Measurements from ENCODE around the gene HUS1.

HUS1 gene

DNA sequence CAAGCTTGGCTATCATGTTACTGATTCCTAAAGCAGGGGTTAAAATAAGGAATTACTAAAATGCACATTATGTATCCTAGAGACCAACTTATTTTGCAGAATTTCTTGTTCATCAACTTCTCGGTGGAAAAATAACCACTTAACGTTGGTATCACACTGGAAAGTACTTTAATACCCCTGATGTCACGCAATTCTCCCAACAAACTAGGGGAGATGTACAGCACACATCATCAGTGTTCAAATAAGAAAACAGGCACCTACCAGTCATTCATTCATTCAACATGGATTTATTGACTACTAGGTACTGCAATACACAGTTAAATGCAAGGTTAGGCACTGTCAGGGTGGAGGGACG is 648 bp downstream of the HUS1 start:
- DNase-seq = no peak

DNA sequence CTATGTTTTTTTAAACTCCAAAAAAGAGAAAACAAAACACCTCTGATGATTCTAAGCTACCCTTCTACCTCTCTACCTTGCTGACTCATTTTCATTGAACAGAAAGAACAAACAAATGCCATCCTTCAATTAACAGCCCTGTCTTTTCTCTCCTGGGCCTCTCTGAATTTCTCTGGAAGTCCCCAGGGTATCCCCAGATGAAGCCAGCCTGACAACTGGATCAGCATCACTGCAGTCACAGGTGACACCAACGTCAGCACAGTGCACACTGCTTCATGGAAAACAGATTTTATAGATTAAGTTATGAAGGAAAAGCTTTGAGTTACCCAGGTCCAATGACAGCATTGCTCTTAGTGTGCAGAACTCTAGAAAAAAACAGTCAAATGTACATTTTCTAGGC is 5.7 kb downstream of the HUS1 start:
- no peak for DNase-seq

GRCh38 chr7:47970761-47971160 is 8.7 kb downstream of the HUS1 start:
- DNase-seq = no peak

GRCh38 chr7:47968847-47969774 is 10.3 kb downstream of the HUS1 start:
- peak; percentile 82 for DNase-seq

- no peak for DNase-seq
Observed at GRCh38 chr7:47967708-47968107, 11.7 kb downstream of the HUS1 start.

- no peak for DNase-seq
Observed at GRCh38 chr7:47967123-47967522, 12.3 kb downstream of the HUS1 start.

DNA sequence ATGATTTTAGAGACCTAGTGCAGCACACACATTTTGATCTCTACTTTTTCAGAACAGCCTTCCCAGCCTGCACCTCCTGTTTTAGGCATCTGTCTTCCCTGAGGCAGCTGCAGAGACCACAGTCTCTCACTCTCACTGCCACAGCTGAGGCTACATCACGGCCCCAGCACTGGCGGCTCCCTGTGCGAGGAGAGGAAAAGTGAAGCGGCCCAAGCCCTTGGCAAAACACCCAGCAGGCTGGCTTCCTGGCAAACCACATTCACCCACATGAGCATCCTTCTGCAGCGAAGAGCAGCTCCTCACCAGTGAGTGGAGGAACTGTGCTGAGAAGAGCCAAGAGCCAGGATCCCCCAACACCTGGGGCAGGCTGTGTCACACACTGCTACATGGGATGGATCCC is 14.0 kb downstream of the HUS1 start:
- no peak for DNase-seq

- DNase-seq = no peak
Observed at GRCh38 chr7:47962262-47962661, 17.2 kb downstream of the HUS1 start.

DNA sequence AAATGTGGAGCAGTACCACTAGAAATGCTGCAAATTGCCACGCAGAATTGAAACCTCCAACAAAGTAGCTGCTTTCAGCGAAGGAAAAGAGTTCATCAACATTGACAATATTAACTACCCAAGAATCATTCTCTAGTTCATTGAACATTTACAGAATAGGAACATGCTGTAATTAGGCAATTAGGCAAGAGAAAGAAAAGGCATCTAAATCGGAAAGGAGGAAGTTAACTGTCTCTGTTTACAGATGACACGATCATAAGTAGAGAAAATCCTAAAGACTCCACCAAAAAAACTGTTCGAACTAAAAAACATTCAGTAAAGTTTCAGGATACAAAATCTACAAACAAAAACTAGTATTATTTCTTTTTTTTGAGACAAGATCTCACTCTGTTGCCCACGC is 22.3 kb downstream of the HUS1 start:
- no peak for DNase-seq

GRCh38 chr7:47956220-47956619 is 23.2 kb downstream of the HUS1 start:
- no peak for DNase-seq

- DNase-seq = no peak
Observed at GRCh38 chr7:47954231-47954911, 25.0 kb downstream of the HUS1 start.

- DNase-seq = no peak
Observed at GRCh38 chr7:47953822-47954221, 25.6 kb downstream of the HUS1 start.

- DNase-seq = no peak
Observed at GRCh38 chr7:47952224-47952623, 27.2 kb downstream of the HUS1 start.

DNA sequence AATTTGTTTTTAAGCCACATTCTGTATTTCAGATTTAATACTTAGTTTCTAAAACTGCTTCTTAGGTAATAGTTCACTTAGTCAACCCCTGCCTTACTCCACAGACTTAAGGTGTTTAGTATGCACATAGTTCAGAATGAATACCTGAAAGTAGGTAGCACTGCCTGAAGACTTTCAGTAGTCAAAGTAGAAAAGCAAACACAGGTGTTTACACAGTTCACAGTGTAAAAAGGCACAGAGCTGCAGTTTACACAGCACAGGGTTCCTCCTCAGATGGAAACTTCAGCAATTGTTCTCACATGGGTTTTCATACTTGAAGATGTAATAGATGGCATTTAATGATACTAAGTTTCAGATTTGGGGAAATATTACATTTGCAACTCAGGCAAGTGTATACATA is 28.0 kb downstream of the HUS1 start:
- DNase-seq = no peak

GRCh38 chr7:47950714-47951113 is 28.7 kb downstream of the HUS1 start:
- no peak for DNase-seq

DNA sequence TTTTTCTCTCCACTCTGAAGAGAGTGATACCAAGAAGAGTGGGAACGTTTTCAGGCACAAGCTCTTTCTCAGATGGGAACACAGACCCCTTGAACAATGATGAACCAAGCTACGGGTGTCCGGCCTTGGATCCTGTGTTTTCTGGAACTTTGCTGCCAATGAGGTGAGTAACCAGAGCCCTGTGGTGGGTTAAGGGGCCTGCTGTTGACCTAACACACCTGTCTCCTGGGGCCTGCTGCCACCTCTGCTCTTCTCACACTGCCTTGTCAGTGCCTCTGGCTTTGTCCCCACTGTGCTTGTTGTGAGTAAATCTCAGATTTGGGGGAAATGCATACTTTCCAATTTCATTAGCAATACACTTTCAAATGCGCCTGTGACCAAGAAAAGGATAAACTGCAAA is 29.7 kb downstream of the HUS1 start:
- DNase-seq = no peak

DNA sequence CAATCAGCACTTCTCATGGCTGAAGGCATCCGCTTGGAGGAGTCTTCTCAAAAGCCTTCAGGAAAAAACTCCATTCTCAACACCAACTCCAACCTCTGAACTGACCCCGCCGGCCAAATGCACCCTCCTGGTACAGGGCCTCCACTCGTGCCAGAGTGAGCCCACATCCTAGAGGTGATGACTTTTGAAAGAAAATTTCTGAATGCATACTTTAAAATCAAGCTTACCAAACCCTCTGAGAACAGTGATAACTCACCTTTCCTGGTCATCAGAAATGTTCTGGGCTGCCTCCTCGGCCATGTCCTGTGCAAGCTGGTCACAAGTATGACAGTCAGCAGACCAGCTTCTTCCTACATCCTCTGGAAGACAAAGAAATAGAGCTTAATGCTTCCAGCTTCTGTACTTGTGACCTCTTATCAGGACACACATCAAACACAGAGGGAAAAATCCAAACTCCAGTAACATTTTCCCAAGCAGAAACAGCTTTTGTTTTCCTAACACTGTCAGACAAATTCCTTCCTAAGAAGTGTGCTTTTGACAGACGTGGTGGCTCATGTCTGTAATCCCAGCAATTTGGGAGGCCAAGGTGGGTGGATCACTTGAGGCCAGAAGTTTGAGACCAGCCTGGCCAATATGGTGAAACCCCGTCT is 31.1 kb downstream of the HUS1 start, which contains the start of gene PKD1L1:
Gene PKD1L1 (minus strand): TSS at position 326 of the 650 bp plus-strand sequence. CDS start 26 bp downstream, at position 300.
- DNase-seq = no peak

DNA sequence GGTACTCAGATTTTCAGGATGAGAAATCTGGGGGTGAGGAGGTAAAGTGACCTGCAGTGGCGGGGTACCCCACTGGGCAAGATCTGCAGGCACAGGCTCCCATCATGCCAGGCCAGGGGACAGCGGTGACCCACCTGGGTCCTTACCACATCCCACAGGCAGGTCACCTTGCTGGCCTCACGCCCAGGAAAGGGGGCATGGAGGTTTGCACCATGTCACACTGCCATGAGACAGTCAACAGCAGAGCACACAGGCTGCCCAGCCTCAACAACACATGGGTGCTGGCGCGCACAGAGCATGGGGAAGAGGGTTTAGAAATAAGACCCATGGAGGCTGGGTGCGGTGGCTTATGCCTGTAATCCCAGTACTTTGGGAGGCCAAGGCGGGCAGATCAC is 32.1 kb downstream of the HUS1 start:
- no peak for DNase-seq

DNA sequence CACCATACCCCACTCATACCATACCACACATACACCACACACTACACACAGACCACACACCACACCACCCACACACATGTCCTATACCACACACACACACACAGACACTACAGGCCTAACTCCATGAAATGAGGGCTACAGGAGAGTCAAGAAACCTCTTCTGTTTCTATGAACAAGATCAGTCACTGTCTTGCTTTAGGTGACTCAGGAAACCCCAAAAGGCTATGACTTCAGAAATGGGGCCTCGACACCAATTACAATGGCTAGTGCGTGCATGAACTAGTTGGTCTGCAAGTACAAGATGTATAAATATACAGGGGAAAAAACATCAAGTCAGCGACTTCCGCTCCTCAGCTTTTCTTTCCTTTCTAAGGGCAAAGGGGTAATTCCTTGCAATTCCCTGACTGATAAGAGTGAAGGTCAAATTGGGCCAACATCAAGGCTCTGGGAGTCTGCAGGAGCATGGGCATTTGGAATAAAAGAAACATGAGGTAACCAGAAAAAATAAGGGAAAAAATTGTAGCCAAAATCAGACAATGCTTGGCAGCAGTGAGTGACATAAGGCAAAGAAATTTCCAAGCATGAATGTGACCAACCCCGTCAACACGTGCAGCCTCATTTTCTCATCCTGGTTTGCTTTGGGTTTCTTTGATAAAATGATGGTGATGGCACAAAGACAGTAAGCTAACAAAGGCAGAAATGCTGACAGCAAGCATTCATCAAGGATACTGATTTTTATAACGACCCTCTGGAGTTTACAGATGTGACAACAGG is 32.6 kb downstream of the HUS1 start:
- no peak for DNase-seq

DNA sequence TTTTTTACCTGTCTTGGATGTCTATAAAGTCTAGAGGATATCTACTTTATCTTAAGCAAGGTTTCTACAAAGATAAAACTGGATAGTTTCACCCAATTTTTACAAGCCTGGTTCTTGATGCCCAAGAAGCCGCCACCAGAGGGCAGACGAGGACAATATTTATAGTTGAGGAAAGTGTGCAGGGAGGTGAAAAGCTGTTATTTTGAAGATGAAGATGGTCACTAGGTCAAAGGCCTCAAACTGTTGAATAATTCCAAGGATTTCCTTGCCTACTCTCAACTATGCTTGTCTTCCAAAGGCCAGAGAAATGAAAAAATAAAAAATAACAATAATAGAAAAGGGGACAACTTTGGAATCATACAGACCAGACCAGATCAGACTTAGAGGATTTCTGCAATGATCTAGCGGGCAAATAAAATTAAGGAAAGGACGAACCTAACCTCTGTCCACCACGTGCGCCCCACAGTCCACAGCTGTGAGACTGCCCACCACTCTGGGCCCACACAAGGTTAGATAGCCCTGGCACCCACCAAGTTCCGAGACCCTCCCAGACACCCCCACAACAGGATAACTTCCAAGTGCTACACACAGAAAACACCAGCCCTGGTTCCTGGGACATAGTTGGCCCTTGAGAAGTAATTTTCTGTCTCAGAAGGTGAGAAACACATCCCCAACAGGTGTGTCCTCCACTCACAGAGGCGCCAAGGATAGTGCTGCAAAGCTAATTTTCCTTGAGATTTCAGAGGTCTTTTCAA is 34.0 kb downstream of the HUS1 start:
- DNase-seq = peak; percentile 88

- DNase-seq = no peak
Observed at GRCh38 chr7:47944536-47945260, 34.7 kb downstream of the HUS1 start.
